H1 (cell line): ENCODE results near the gene AGFG2. TPM values are rescaled to one million over a fixed set of nuclear protein-coding genes. Genes with fewer than 3 reads are reported as not detected.

Experiments
- CTCF ChIA-PET: fragments of 300-600 bp; sonication (Branson Sonifier 250); formaldehyde crosslinking; loops from one replicate; lab custom pipeline; 2021; ENCODE audit not compliant: partially characterized antibody; lab: Charles Lee
- POLR2A ChIA-PET: fragments of 300-600 bp; sonication (Branson Sonifier 250); formaldehyde crosslinking; loops from one replicate; lab custom pipeline; 2021; ENCODE audit warnings: inconsistent platforms; ENCODE audit not compliant: partially characterized antibody; lab: Charles Lee
- DNase-seq, 2 experiments: peaks; one replicate each; pipeline versions ENCODE4 v3.0.0 to v3.0.0-alpha.2; 2010 to 2022; ENCODE audit warnings: low spot score in 2 of 2, low read depth in 1 of 2, mixed read lengths in 1 of 2
- FAIRE-seq: peaks from 2 replicates; lab custom pipeline; 2011; peaks lifted over from hg19 to GRCh38; lab: Jason Lieb, UNC
- H2AFZ ChIP-seq: 2 replicates; pipeline ENCODE4 v1.8.1; 2012; ENCODE audit warnings: low read length, inconsistent platforms
- H2AK5ac ChIP-seq: 2 replicates; pipeline ENCODE4 v1.6.1; 2013; ENCODE audit warnings: low read depth, low read length
- H2BK120ac ChIP-seq: replicated peaks from 2 replicates; pipeline ENCODE3; 2013; ENCODE audit warnings: low read depth, low read length, inconsistent platforms
- H2BK12ac ChIP-seq: 2 replicates; pipeline ENCODE4 v1.6.1; 2013; ENCODE audit warnings: low read depth, low read length
- H2BK15ac ChIP-seq: 2 replicates; pipeline ENCODE4 v1.6.1; 2013; ENCODE audit warnings: low read length
- H2BK20ac ChIP-seq: 2 replicates; pipeline ENCODE4 v1.6.1; 2013; ENCODE audit warnings: low read length
- H2BK5ac ChIP-seq: 2 replicates; pipeline ENCODE4 v1.6.1; 2013; ENCODE audit warnings: low read depth, low read length
- H3K14ac ChIP-seq: 2 replicates; pipeline ENCODE4 v1.6.1; 2013; ENCODE audit warnings: inconsistent platforms; ENCODE audit not compliant: insufficient read length
- H3K18ac ChIP-seq: 2 replicates; pipeline ENCODE4 v1.6.1; 2013; ENCODE audit warnings: low read length; ENCODE audit errors: extremely low read depth
- H3K23ac ChIP-seq: 2 replicates; pipeline ENCODE4 v1.6.1; 2013; ENCODE audit warnings: inconsistent platforms; ENCODE audit not compliant: insufficient read length
- H3K23me2 ChIP-seq: 2 replicates; pipeline ENCODE4 v1.6.1; 2013; ENCODE audit warnings: low read depth, low read length
- H3K27ac ChIP-seq: 2 replicates; pipeline ENCODE4 v1.6.1; 2011; ENCODE audit warnings: low read depth, low read length, inconsistent platforms
- H3K27me3 ChIP-seq, 4 experiments: replicated peaks in 1 of 4; 1 replicate in 1 of 4; 2 replicates in 3 of 4; pipeline versions ENCODE4 v1.6.1 to v1.8.1; 2011 to 2013; ENCODE audit warnings: low read length in 3 of 4, mild to moderate bottlenecking in 3 of 4, inconsistent platforms in 2 of 4, mixed read lengths in 2 of 4, moderate library complexity in 1 of 4; ENCODE audit not compliant: control insufficient read depth in 3 of 4, insufficient read depth in 3 of 4; ENCODE audit errors: extremely low read depth in 1 of 4
- H3K36me3 ChIP-seq, 4 experiments: 2 replicates each; pipeline versions ENCODE4 v1.6.1 to v1.8.1; 2011 to 2013; ENCODE audit warnings: mild to moderate bottlenecking in 4 of 4, low read length in 3 of 4, moderate library complexity in 2 of 4, control low read depth in 1 of 4, inconsistent platforms in 1 of 4; ENCODE audit not compliant: insufficient read depth in 4 of 4, control insufficient read depth in 2 of 4
- H3K4ac ChIP-seq: replicated peaks from 2 replicates; pipeline ENCODE3; 2013; ENCODE audit warnings: low read length, low read depth, mixed read lengths, inconsistent platforms; ENCODE audit not compliant: insufficient read length
- H3K4me1 ChIP-seq, 4 experiments: replicated peaks in 1 of 4; 1 replicate in 1 of 4; 2 replicates in 3 of 4; pipeline versions ENCODE4 v1.6.1 to v1.8.1; 2011 to 2013; ENCODE audit warnings: low read length in 3 of 4, inconsistent platforms in 2 of 4, mixed read lengths in 1 of 4; ENCODE audit not compliant: insufficient read depth in 4 of 4, control insufficient read depth in 3 of 4
- H3K4me2 ChIP-seq, 2 experiments: 2 replicates each; pipeline versions ENCODE4 v1.6.1 to v1.8.1; 2011 to 2013; ENCODE audit warnings: low read depth in 2 of 2, low read length in 2 of 2, control low read depth in 1 of 2, inconsistent platforms in 1 of 2, mild to moderate bottlenecking in 1 of 2; ENCODE audit not compliant: insufficient read depth in 1 of 2
- H3K4me3 ChIP-seq, 4 experiments: fragments of 200-600, 300-600 bp in 1 of 4; sonication (generic), shearing (Covaris generic), sonication (Bioruptor Twin) in 1 of 4; 2 replicates each; pipeline versions ENCODE4 v1.5.1 to v1.8.1; 2011 to 2016; ENCODE audit warnings: low read length in 4 of 4, low read depth in 3 of 4, control low read depth in 2 of 4, inconsistent platforms in 2 of 4, mild to moderate bottlenecking in 2 of 4, mixed read lengths in 1 of 4, moderate library complexity in 1 of 4; ENCODE audit not compliant: insufficient read depth in 2 of 4; ENCODE audit errors: extremely low read depth in 1 of 4
- H3K56ac ChIP-seq: replicated peaks from 2 replicates; pipeline ENCODE3; 2013; ENCODE audit warnings: low read depth, mild to moderate bottlenecking, mixed read lengths, low read length, inconsistent platforms; ENCODE audit not compliant: insufficient read length
- H3K79me1 ChIP-seq: 2 replicates; pipeline ENCODE4 v1.6.1; 2013; ENCODE audit warnings: low read depth, low read length, control low read depth
- H3K79me2 ChIP-seq, 2 experiments: 2 replicates each; pipeline versions ENCODE4 v1.6.1 to v1.8.1; 2012 to 2013; ENCODE audit warnings: low read length in 2 of 2, mild to moderate bottlenecking in 2 of 2, inconsistent platforms in 1 of 2; ENCODE audit not compliant: insufficient read depth in 2 of 2, control insufficient read depth in 1 of 2
- H3K9ac ChIP-seq, 4 experiments: replicated peaks in 1 of 4; 1 replicate in 1 of 4; 2 replicates in 3 of 4; pipeline versions ENCODE4 v1.6.1 to v1.8.1; 2011 to 2013; ENCODE audit warnings: low read depth in 3 of 4, low read length in 3 of 4, control low read depth in 2 of 4, mild to moderate bottlenecking in 2 of 4, moderate library complexity in 2 of 4, inconsistent platforms in 1 of 4; ENCODE audit errors: extremely low read depth in 1 of 4
- H3K9me3 ChIP-seq, 2 experiments: 2 replicates each; pipeline versions ENCODE4 v1.6.1 to v1.8.1; 2012 to 2013; ENCODE audit warnings: mild to moderate bottlenecking in 2 of 2, moderate library complexity in 2 of 2, control low read depth in 1 of 2, inconsistent platforms in 1 of 2, low read depth in 1 of 2, low read length in 1 of 2, mixed read lengths in 1 of 2; ENCODE audit not compliant: insufficient read depth in 2 of 2
- H4K20me1 ChIP-seq, 2 experiments: replicated peaks in 1 of 2; 2 replicates each; pipeline versions ENCODE3 to v1.8.1; 2011 to 2013; ENCODE audit warnings: inconsistent platforms in 2 of 2, low read length in 2 of 2, mild to moderate bottlenecking in 1 of 2; ENCODE audit not compliant: insufficient read depth in 2 of 2, control insufficient read depth in 1 of 2
- H4K5ac ChIP-seq: 2 replicates; pipeline ENCODE4 v1.6.1; 2013; ENCODE audit warnings: low read length, low read depth, mixed read lengths, inconsistent platforms; ENCODE audit not compliant: insufficient read length
- H4K8ac ChIP-seq: 2 replicates; pipeline ENCODE4 v1.8.0; 2013; ENCODE audit warnings: mild to moderate bottlenecking, moderate library complexity, low read length, inconsistent platforms; ENCODE audit not compliant: insufficient read depth; ENCODE audit errors: extremely low read depth
- H4K91ac ChIP-seq: replicated peaks from 2 replicates; pipeline ENCODE3; 2013; ENCODE audit warnings: low read length, mixed read lengths, inconsistent platforms; ENCODE audit not compliant: insufficient read length
- ATF2 ChIP-seq: IDR thresholded peaks from 2 replicates; pipeline ENCODE4 v1.6.1; 2012; ENCODE audit warnings: low read length, inconsistent platforms
- CHD2 ChIP-seq: IDR thresholded peaks from 2 replicates; pipeline ENCODE4 v1.6.1; 2012; ENCODE audit warnings: low read length, improper control_type of control experiment
- CREB1 ChIP-seq: IDR thresholded peaks from 2 replicates; pipeline ENCODE4 v1.6.1; 2012; ENCODE audit warnings: inconsistent platforms
- CTBP2 ChIP-seq: IDR thresholded peaks from 2 replicates; pipeline ENCODE4 v1.7.0; 2011; ENCODE audit warnings: borderline replicate concordance, mild to moderate bottlenecking, moderate library complexity, mixed read lengths, low read length; ENCODE audit not compliant: insufficient read depth, insufficient read length
- GABPA ChIP-seq: IDR thresholded peaks from 2 replicates; pipeline ENCODE4 v1.6.1; 2011; ENCODE audit warnings: mild to moderate bottlenecking, low read length, moderate library complexity, borderline replicate concordance; ENCODE audit not compliant: insufficient read depth
- HDAC6 ChIP-seq: IDR thresholded peaks from one replicate; pipeline ENCODE4 v1.7.1; 2012; ENCODE audit warnings: low read depth, mild to moderate bottlenecking, inconsistent platforms, low read length, moderate library complexity
- NANOG ChIP-seq: IDR thresholded peaks from 2 replicates; pipeline ENCODE4 v1.6.1; 2011; ENCODE audit warnings: low read length, low read depth, mild to moderate bottlenecking, inconsistent platforms; ENCODE audit not compliant: insufficient read depth, poor library complexity, severe bottlenecking
- SP1 ChIP-seq: IDR thresholded peaks from 2 replicates; pipeline ENCODE4 v1.6.1; 2011; ENCODE audit warnings: low read depth, low read length
- SUZ12 ChIP-seq: fragments of 200-600 bp; sonication (generic); IDR thresholded peaks from 2 replicates; pipeline ENCODE4 v1.6.1; 2012; ENCODE audit warnings: mild to moderate bottlenecking, inconsistent platforms, low read length, moderate library complexity, mixed read lengths
- TAF7 ChIP-seq: optimal IDR thresholded peaks from 2 replicates; pipeline ENCODE3; 2011; ENCODE audit warnings: low read depth, mild to moderate bottlenecking, inconsistent platforms, low read length, moderate library complexity, borderline replicate concordance
- TBP ChIP-seq: IDR thresholded peaks from 2 replicates; pipeline ENCODE4 v1.6.1; 2011; ENCODE audit warnings: low read depth, low read length, improper control_type of control experiment
- TEAD4 ChIP-seq: IDR thresholded peaks from 2 replicates; pipeline ENCODE4 v1.6.1; 2012; ENCODE audit warnings: low read depth, low read length, inconsistent platforms, mixed read lengths
- WGBS, 2 experiments: shearing (Covaris generic) in 1 of 2; methylation state at CpG; one replicate each; pipeline versions ENCODE4 v1.1.6 to v1.1.7; 2013 to 2015; ENCODE audit warnings: low lambda C conversion rate in 2 of 2, mixed read lengths in 2 of 2, inconsistent platforms in 1 of 2, low coverage in 1 of 2, missing lambda C conversion rate in 1 of 2; ENCODE audit not compliant: insufficient replicate concordance in 2 of 2, insufficient coverage in 1 of 2, insufficient read length in 1 of 2; ENCODE audit errors: extremely low coverage in 1 of 2, missing lambda C conversion rate in 1 of 2; 5-methylcytosine and 5-hydroxymethylcytosine counted together
- polyA plus RNA-seq, 7 experiments: library from polyadenylated mRNA; depleted of rRNA in 3 of 7; stranded (reverse) in 5 of 7; unstranded in 2 of 7; fragments of >200 nt in 5 of 7; fragments of 200-250 nt in 2 of 7; gene quantifications; 1 replicate in 5 of 7; 2 replicates in 1 of 7; 4 replicates in 1 of 7; pipeline versions ENCODE4 v1.2.1 to v1.2.3, GENCODE V29; 2011 to 2013; ENCODE audit warnings: missing spikeins in 2 of 7, mixed read lengths in 2 of 7
- total RNA-seq: library from RNA; stranded (reverse); fragmentation: NEBNext Ultra II Directional; extraction: Animal tissue kit (Norgen Biotek cat#: 25700); gene quantifications from 2 replicates; pipeline ENCODE4 v1.2.1, GENCODE V29; 2021

The AGFG2 gene
- total and polyA plus RNA-seq, 2 of the 8 experiments (the other 6 are each of a cell fraction or from before 2014, with no cell fraction given), result 7.6 to 11.2 TPM

GRCh38 chr7:100515072-100515532 lies 23.9 kb upstream of the AGFG2 start:
- no peak overlapping the region for H3K27ac ChIP-seq
- no peak for TF ChIP-seq ATF2
- TF ChIP-seq NANOG, result no peak
- no peak for TF ChIP-seq CHD2
- TF ChIP-seq CREB1, result no peak
- TF ChIP-seq SUZ12, result no peak
- TF ChIP-seq SP1, result no peak
- TF ChIP-seq TEAD4, result no peak
- no peak for TF ChIP-seq TAF7
- TF ChIP-seq CTBP2, result no peak
- no peak for TF ChIP-seq HDAC6
- TF ChIP-seq GABPA, result no peak
- TF ChIP-seq TBP, result no peak

More at GRCh38 chr7:100515072-100515532, 23.9 kb upstream of the AGFG2 start:
- H2BK12ac ChIP-seq, result no peak overlapping the region
- H2BK15ac ChIP-seq, result 0 out of 2 replicates have a peak overlapping the region, but pooled peaks have one; percentile 47
- no peaks in the 10 kb centered on the region for H4K20me1 ChIP-seq
- no peak overlapping the region for H3K18ac ChIP-seq
- H3K79me2 ChIP-seq, result no peaks in the 10 kb centered on the region
- no peak for FAIRE-seq
- WGBS, 2 experiments, result 100% methylated on average over 1 of the region's 2 CpGs; no CpG with 5 or more reads in 1 of the 2 experiments
- no peak overlapping the region for H3K23ac ChIP-seq
- CTCF ChIA-PET, result interaction anchor here (1.0 to 1.5 kb wide), 4 partner anchors 18 to 46 kb away, joined by 3 to 6 read pairs (median 4); partner anchors contain the start of gene NYAP1
- H3K36me3 ChIP-seq, result no peaks in the 10 kb centered on the region
- no peak overlapping the region for H2BK120ac ChIP-seq
- no peak overlapping the region for H3K4me2 ChIP-seq
- H4K91ac ChIP-seq, result no peak overlapping the region
- H2AFZ ChIP-seq, result peak overlapping the region; percentile 74
- H3K14ac ChIP-seq, result no peak overlapping the region
- peak overlapping the region; percentile 21 for H4K5ac ChIP-seq
- H3K9me3 ChIP-seq, result no peaks in the 10 kb centered on the region
- H2AK5ac ChIP-seq, result no peak overlapping the region
- H3K79me1 ChIP-seq, result no peaks in the 10 kb centered on the region
- H3K4ac ChIP-seq, result no peak overlapping the region
- no peak overlapping the region for H3K4me3 ChIP-seq
- no peaks in the 10 kb centered on the region for H3K4me1 ChIP-seq
- H2BK5ac ChIP-seq, result no peak overlapping the region
- H4K8ac ChIP-seq, result no peak overlapping the region
- POLR2A ChIA-PET, result interaction anchor here (1.4 kb wide), 1 partner anchor 18 kb away, joined by 3 read pairs; no protein-coding TSS in a partner anchor
- H3K56ac ChIP-seq, result no peak overlapping the region
- no peaks in the 10 kb centered on the region; the same call in 1 of the 2 replicates for H3K23me2 ChIP-seq
- H3K27me3 ChIP-seq, result no peaks in the 10 kb centered on the region
- 0 out of 2 replicates have a peak overlapping the region, but pooled peaks have one; percentile 25 for H2BK20ac ChIP-seq
- no peak overlapping the region for H3K9ac ChIP-seq
- DNase-seq, result no peak
